ENCODE data around the gene MEG3. TPM values are rescaled to one million over a fixed set of nuclear protein-coding genes. Genes with fewer than 3 reads are reported as not detected.

Gene MEG3
- total RNA-seq, 3 donors from 2014 or later (not counting 1 experiment from before 2014, with no cell fraction given), result 1.0 to 6.6 (median 1.9) TPM

DNA sequence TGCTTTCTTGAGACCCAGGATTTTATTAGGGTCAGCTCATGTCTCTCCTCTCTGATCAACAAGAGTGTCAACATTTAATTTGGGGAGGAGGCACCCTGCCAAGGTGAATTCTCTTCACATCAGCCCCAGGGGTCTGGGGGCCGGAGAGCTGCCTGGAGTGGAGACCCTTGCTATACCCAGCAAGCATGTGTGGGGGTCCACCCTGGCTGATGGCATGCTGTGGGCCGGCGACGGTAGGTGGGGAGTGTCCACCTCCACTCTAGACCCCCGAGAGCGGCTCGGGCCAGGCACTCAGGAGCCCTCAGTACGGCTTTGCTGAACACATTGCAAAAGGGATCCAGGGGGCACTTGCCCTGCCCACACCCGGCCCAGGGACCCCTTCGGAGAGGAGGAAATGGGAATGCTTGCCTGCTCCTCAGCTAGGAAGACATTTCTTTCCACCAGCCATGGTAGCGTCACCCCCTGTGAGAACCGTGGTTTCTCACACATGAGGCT lies 10.4 kb downstream of the MEG3 start:
- Histone ChIP-seq H3K4me3 (ENCODE audit: low read length) (no peak overlapping the region), H3K36me3 (ENCODE audit: control insufficient read depth, insufficient read depth, low read length) (no peaks in the 10 kb centered on the region), H3K4me1 (ENCODE audit: control insufficient read depth, insufficient read depth, low read length) (no peaks in the 10 kb centered on the region), H3K27me3 (ENCODE audit: control insufficient read depth, insufficient read depth, low read length) (no peaks in the 10 kb centered on the region), H3K27ac (ENCODE audit: low read length) (no peak overlapping the region), H3K9me3 (ENCODE audit: control insufficient read depth, insufficient read depth, low read length) (no peaks in the 10 kb centered on the region)
- intact Hi-C loops (cut with micrococcal nuclease), result no loop called here
- DNase-seq (no peak), ATAC-seq (no peak)
- no peaks in the 10 kb centered on the region for H3K9me3 Mint-ChIP-seq
- peaks cover 3 to 5% of the 10 kb centered on the region in 2 donors for H3K27me3 Mint-ChIP-seq (ENCODE audit: low read depth in 2 of 2)
- no peak overlapping the region for H3K27ac Mint-ChIP-seq
- no peaks in the 10 kb centered on the region for H3K4me1 Mint-ChIP-seq
- H3K4me3 Mint-ChIP-seq, result no peak overlapping the region
- WGBS (ENCODE audit: insufficient coverage), result 93% methylated on average over 12 of the region's 12 CpGs
- H3K36me3 Mint-ChIP-seq, result no peaks in the 10 kb centered on the region
- TF ChIP-seq, protein P1, sequence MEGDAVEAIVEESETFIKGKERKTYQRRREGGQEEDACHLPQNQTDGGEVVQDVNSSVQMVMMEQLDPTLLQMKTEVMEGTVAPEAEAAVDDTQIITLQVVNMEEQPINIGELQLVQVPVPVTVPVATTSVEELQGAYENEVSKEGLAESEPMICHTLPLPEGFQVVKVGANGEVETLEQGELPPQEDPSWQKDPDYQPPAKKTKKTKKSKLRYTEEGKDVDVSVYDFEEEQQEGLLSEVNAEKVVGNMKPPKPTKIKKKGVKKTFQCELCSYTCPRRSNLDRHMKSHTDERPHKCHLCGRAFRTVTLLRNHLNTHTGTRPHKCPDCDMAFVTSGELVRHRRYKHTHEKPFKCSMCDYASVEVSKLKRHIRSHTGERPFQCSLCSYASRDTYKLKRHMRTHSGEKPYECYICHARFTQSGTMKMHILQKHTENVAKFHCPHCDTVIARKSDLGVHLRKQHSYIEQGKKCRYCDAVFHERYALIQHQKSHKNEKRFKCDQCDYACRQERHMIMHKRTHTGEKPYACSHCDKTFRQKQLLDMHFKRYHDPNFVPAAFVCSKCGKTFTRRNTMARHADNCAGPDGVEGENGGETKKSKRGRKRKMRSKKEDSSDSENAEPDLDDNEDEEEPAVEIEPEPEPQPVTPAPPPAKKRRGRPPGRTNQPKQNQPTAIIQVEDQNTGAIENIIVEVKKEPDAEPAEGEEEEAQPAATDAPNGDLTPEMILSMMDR (IDR thresholded peaks at IDR 0.05), result no peak

DNA sequence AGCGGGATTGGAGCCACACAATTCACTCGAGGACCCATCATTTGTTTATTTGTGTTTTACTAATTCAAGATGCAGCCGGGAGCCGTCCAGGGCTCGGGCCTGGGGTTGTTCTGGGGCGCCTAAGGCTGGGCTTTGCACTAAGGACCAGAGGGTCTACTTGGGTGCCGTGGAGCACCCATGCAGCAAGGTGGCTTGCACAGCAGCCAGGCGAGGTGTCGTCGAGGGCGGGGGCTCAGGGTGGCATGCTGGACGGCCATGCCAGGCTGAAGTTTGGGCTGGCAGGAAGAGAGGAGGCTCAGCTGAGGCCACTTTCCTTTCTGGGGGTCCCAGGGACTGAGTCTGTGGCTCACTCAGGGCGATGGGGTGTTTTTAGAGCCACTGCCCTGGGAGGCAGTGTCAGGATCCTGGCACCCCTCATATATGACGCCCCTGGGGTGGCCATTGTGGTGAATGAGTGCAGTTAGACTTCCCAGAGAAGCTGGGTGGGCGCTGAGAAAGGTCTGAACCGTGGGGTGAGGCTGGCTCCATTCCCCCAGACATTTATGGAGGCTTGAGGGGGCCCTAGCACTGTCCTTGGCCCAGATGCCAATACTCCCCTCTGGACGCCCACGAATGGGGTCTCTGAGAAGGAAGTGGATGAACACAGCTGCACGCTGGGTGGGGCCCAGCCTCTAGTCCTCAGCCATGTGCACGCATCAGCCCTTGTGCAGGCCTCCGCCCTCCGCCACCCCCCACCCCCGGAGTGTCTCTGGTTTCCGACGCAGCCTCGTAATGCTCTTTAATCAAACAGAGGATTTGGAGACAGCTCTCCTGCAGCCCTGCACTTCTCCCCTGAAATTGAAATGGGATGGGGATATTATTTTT lies 11.3 kb downstream of the MEG3 start:
- H3K4me3 Mint-ChIP-seq, result no peak overlapping the region
- no peaks in the 10 kb centered on the region for H3K27me3 Mint-ChIP-seq (ENCODE audit: low read depth in 2 of 2)
- Histone ChIP-seq H3K36me3 (ENCODE audit: control insufficient read depth, insufficient read depth, low read length) (no peaks in the 10 kb centered on the region), H3K4me1 (ENCODE audit: control insufficient read depth, insufficient read depth, low read length) (no peaks in the 10 kb centered on the region), H3K27ac (ENCODE audit: low read length) (no peak overlapping the region), H3K9me3 (ENCODE audit: control insufficient read depth, insufficient read depth, low read length) (no peaks in the 10 kb centered on the region), H3K4me3 (ENCODE audit: low read length) (no peak overlapping the region), H3K27me3 (ENCODE audit: control insufficient read depth, insufficient read depth, low read length) (no peaks in the 10 kb centered on the region)
- H3K27ac Mint-ChIP-seq, result no peak overlapping the region
- H3K36me3 Mint-ChIP-seq, result no peaks in the 10 kb centered on the region
- WGBS (ENCODE audit: insufficient coverage), result 88% methylated on average over 26 of the region's 26 CpGs
- DNase-seq (no peak), ATAC-seq (no peak)
- intact Hi-C loops (cut with micrococcal nuclease), result no loop called here
- TF ChIP-seq, protein P1 (IDR thresholded peaks at IDR 0.05), result no peak
- no peaks in the 10 kb centered on the region for H3K9me3 Mint-ChIP-seq
- no peaks in the 10 kb centered on the region for H3K4me1 Mint-ChIP-seq

DNA sequence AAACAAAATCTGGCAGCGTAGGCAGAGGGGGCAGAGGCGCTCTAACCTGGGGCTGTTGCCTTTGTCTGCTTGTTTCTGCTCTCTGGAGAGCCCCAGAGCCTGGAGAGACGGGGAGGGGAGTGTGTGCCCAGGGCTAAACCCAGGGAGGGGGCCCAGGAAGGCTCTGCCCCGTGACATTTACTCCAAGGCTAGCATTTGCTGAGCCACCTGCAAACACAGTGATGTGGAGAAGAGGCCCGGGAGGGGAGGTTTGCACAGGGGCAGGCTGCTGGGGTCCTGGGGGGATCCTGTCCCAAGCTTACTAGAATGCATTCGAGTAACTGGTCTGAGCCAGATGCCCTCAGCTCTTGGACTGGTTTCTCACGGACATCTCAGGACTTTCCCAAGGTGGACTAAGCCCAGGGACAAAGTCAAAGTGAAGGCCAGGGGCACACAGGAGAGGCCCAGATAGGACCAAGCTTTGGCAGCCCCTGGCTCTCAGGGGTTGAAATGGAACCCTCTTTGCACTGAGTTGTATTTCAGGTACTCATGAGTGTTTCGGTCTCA lies 12.0 kb downstream of the MEG3 start:
- 79% methylated on average over 8 of the region's 8 CpGs for WGBS (ENCODE audit: insufficient coverage)
- no peaks in the 10 kb centered on the region for H3K4me1 Mint-ChIP-seq
- Histone ChIP-seq H3K4me1 (ENCODE audit: control insufficient read depth, insufficient read depth, low read length) (no peaks in the 10 kb centered on the region), H3K9me3 (ENCODE audit: control insufficient read depth, insufficient read depth, low read length) (no peaks in the 10 kb centered on the region), H3K4me3 (ENCODE audit: low read length) (no peak overlapping the region), H3K27me3 (ENCODE audit: control insufficient read depth, insufficient read depth, low read length) (no peaks in the 10 kb centered on the region), H3K27ac (ENCODE audit: low read length) (no peak overlapping the region), H3K36me3 (ENCODE audit: control insufficient read depth, insufficient read depth, low read length) (no peaks in the 10 kb centered on the region)
- ATAC-seq (no peak), DNase-seq (no peak)
- H3K27ac Mint-ChIP-seq, result no peak overlapping the region
- intact Hi-C loops (cut with micrococcal nuclease), result no loop called here
- no peaks in the 10 kb centered on the region for H3K9me3 Mint-ChIP-seq
- TF ChIP-seq, protein P1 (IDR thresholded peaks at IDR 0.05), result no peak
- no peak overlapping the region for H3K4me3 Mint-ChIP-seq
- no peaks in the 10 kb centered on the region for H3K36me3 Mint-ChIP-seq
- H3K27me3 Mint-ChIP-seq (ENCODE audit: low read depth in 2 of 2), result no peaks in the 10 kb centered on the region

All from natural killer cell (primary cell).